Measurements from ENCODE around the gene FBXO24. TPM values are rescaled to one million over a fixed set of nuclear protein-coding genes. Genes with fewer than 3 reads are reported as not detected.

The FBXO24 gene
- total and polyA plus RNA-seq, 2 of the 8 experiments (the other 6 are each of a cell fraction or from before 2014, with no cell fraction given): 0.35 to 0.57 TPM

DNA sequence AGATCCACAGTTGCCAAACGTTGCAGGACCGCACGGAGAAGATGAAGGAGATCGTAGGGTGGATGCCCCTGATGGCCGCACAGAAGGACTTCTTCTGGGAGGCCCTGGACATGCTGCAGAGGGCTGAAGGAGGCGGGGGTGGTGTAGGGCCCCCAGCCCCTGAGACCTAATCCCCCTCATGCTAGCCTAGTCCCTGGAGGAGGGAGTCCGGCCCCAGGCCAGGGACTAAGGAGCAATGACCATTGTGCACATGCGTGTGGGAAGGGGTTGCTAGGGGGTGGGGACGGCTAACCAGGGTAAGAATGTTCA, 14.6 kb downstream of the FBXO24 start:
- no peak for FAIRE-seq
- Histone ChIP-seq H3K27ac (ENCODE audit: low read depth, low read length) (no peak overlapping the region), H2BK5ac (ENCODE audit: low read depth, low read length) (no peak overlapping the region), H3K36me3 (ENCODE audit: control insufficient read depth in 2 of 4, insufficient read depth in 4 of 4, low read length in 3 of 4) (peaks cover 0 to 6% (median 1%) of the 10 kb centered on the region in 4 experiments; a peak in 4 of 8 replicates), H3K18ac (ENCODE audit: extremely low read depth, low read length) (no peak overlapping the region), H3K4ac (replicated peaks; ENCODE audit: insufficient read length, low read depth, low read length) (no peak overlapping the region), H3K23ac (ENCODE audit: insufficient read length) (no peak overlapping the region), H2BK120ac (replicated peaks; ENCODE audit: low read depth, low read length) (no peak overlapping the region), H2AK5ac (ENCODE audit: low read depth, low read length) (no peak overlapping the region), H2BK20ac (ENCODE audit: low read length) (no peak overlapping the region), H4K91ac (replicated peaks; ENCODE audit: insufficient read length, low read length) (no peak overlapping the region), H3K9ac (replicated peaks in 1 of 4; ENCODE audit: extremely low read depth in 1 of 4, low read depth in 3 of 4, low read length in 3 of 4) (no peak overlapping the region; a peak in 1 of 7 replicates), H3K14ac (ENCODE audit: insufficient read length) (no peak overlapping the region), H4K20me1 (replicated peaks in 1 of 2; ENCODE audit: control insufficient read depth in 1 of 2, insufficient read depth in 2 of 2, low read length in 2 of 2) (peaks cover 0 to 5% of the 10 kb centered on the region in 2 experiments), H3K56ac (replicated peaks; ENCODE audit: insufficient read length, low read depth, low read length) (no peak overlapping the region), H3K4me1 (replicated peaks in 1 of 4; ENCODE audit: control insufficient read depth in 3 of 4, insufficient read depth in 4 of 4, low read length in 3 of 4) (peaks cover 0 to 25% (median 17%) of the 10 kb centered on the region in 4 experiments; a peak in 6 of 7 replicates), H3K9me3 (ENCODE audit: insufficient read depth in 2 of 2, low read depth in 1 of 2, low read length in 1 of 2) (no peaks in the 10 kb centered on the region), H3K79me2 (ENCODE audit: control insufficient read depth in 1 of 2, insufficient read depth in 2 of 2, low read length in 2 of 2) (peaks cover 0 to 6% of the 10 kb centered on the region in 2 experiments; a peak in 1 of 4 replicates), H3K23me2 (ENCODE audit: low read depth, low read length) (peaks cover 22% of the 10 kb centered on the region), H2BK15ac (ENCODE audit: low read length) (no peak overlapping the region), H2AFZ (ENCODE audit: low read length) (no peak overlapping the region), H3K4me3 (ENCODE audit: extremely low read depth in 1 of 4, insufficient read depth in 2 of 4, low read depth in 3 of 4, low read length in 4 of 4) (no peak overlapping the region), H2BK12ac (ENCODE audit: low read depth, low read length) (no peak overlapping the region), H4K5ac (ENCODE audit: insufficient read length, low read depth, low read length) (no peak overlapping the region), H3K4me2 (ENCODE audit: insufficient read depth in 1 of 2, low read depth in 2 of 2, low read length in 2 of 2) (no peak overlapping the region; a peak in 1 of 4 replicates), H4K8ac (ENCODE audit: extremely low read depth, insufficient read depth, low read length) (no peak overlapping the region), H3K79me1 (ENCODE audit: low read depth, low read length) (0 out of 2 replicates have a peak, but pooled peaks cover 4% of the 10 kb centered on the region), H3K27me3 (replicated peaks in 1 of 4; ENCODE audit: control insufficient read depth in 3 of 4, extremely low read depth in 1 of 4, insufficient read depth in 3 of 4, low read length in 3 of 4) (peaks cover 0 to 6% (median 3%) of the 10 kb centered on the region in 4 experiments; a peak in 2 of 7 replicates)
- 89% methylated on average over 9 of the region's 9 CpGs; no CpG with 5 or more reads in 1 of the 2 experiments for WGBS, 2 experiments (ENCODE audit: extremely low coverage in 1 of 2, insufficient coverage in 1 of 2, insufficient read length in 1 of 2, insufficient replicate concordance in 2 of 2, low coverage in 1 of 2, low lambda C conversion rate in 2 of 2, missing lambda C conversion rate in 1 of 2)
- CTCF ChIA-PET (ENCODE audit: partially characterized antibody): interaction anchor here (0.8 to 5.2 kb wide), 3 partner anchors 12 to 37 kb away, joined by 4 to 51 read pairs (median 4); partner anchors contain the start of genes FBXO24 and SAP25
- POLR2A ChIA-PET (ENCODE audit: partially characterized antibody): interaction anchor here (8.9 kb wide), 1 partner anchor 13 kb away, joined by 172 read pairs; the partner anchor contains the start of genes FBXO24 and LRCH4
- no peak for DNase-seq (ENCODE audit: low read depth in 1 of 2, low spot score in 2 of 2)
- TF ChIP-seq ZNF274 (IDR thresholded peaks at IDR 0.05; ENCODE audit: borderline replicate concordance, extremely low read depth, low read length) (no peak), SP2 (IDR thresholded peaks at IDR 0.05; ENCODE audit: low read length) (no peak), POLR2AphosphoS5 (IDR thresholded peaks at IDR 0.05; ENCODE audit: low read depth, low read length) (no peak), TEAD4 (IDR thresholded peaks at IDR 0.05; ENCODE audit: low read depth, low read length) (no peak), ATF3 (IDR thresholded peaks at IDR 0.05; ENCODE audit: insufficient read depth, low read depth, low read length) (no peak), GTF2F1 (IDR thresholded peaks at IDR 0.05; ENCODE audit: borderline replicate concordance, low read depth, low read length) (no peak), ATF2 (IDR thresholded peaks at IDR 0.05; ENCODE audit: low read length) (no peak), CHD2 (IDR thresholded peaks at IDR 0.05; ENCODE audit: low read length) (no peak), TAF7 (optimal IDR thresholded peaks at IDR 0.05; ENCODE audit: borderline replicate concordance, low read depth, low read length) (no peak), RBBP5 (IDR thresholded peaks at IDR 0.05; ENCODE audit: borderline replicate concordance, low read depth, low read length) (no peak), SUZ12 (IDR thresholded peaks at IDR 0.05; ENCODE audit: low read length) (no peak), JUND (IDR thresholded peaks at IDR 0.05; ENCODE audit: low read length) (no peak)

All from H1 (cell line).